GM20000 (cell line): ENCODE data around the gene RHO.

ENCODE experiments used
- DNase-seq: peaks from one replicate; pipeline ENCODE4 v3.0.0; 2012; ENCODE audit warnings: low spot score
- CTCF ChIP-seq: IDR thresholded peaks from 2 replicates; pipeline ENCODE4 v1.5.1; 2012; ENCODE audit warnings: mild to moderate bottlenecking, control low read depth; ENCODE audit errors: extremely low read depth, missing control alignments

The RHO gene

GRCh38 chr3:129584631-129585030 is 56.2 kb downstream of the RHO start:
- no peak for DNase-seq
- no peak for TF ChIP-seq CTCF
